Uterus (tissue), 2 donors: ENCODE data around the gene NAT8.
"Not testable (repeated sequence)": the region's sequence is repeated elsewhere in the genome, so short reads cannot be mapped to it uniquely, and the experiment has no call there.

ENCODE experiments used
- POLR2A ChIP-seq, 2 donors: fragments of 450-650 bp; IDR thresholded peaks; one replicate each; pipeline ENCODE4 v1.6.1; 2016; ENCODE audit warnings: antibody characterized with exemption in 2 of 2, mild to moderate bottlenecking in 1 of 2, moderate library complexity in 1 of 2
- TF ChIP-seq, protein P1 (sequence below), 4 experiments: fragments of 200-600 bp in 2 of 4; fragments of 450-650 bp in 2 of 4; sonication (generic) in 2 of 4; IDR thresholded peaks; one replicate each; pipeline ENCODE4 v1.5.1; 2016 to 2019; ENCODE audit warnings: antibody characterized with exemption in 4 of 4, mild to moderate bottlenecking in 2 of 4, moderate library complexity in 1 of 4

GRCh38 chr2:73624625-73625024, 17.6 kb downstream of the NAT8 start:
- TF ChIP-seq, protein P1, sequence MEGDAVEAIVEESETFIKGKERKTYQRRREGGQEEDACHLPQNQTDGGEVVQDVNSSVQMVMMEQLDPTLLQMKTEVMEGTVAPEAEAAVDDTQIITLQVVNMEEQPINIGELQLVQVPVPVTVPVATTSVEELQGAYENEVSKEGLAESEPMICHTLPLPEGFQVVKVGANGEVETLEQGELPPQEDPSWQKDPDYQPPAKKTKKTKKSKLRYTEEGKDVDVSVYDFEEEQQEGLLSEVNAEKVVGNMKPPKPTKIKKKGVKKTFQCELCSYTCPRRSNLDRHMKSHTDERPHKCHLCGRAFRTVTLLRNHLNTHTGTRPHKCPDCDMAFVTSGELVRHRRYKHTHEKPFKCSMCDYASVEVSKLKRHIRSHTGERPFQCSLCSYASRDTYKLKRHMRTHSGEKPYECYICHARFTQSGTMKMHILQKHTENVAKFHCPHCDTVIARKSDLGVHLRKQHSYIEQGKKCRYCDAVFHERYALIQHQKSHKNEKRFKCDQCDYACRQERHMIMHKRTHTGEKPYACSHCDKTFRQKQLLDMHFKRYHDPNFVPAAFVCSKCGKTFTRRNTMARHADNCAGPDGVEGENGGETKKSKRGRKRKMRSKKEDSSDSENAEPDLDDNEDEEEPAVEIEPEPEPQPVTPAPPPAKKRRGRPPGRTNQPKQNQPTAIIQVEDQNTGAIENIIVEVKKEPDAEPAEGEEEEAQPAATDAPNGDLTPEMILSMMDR (IDR thresholded peaks at IDR 0.05) = not testable (repeated sequence)
- not testable (repeated sequence) for TF ChIP-seq POLR2A (IDR thresholded peaks at IDR 0.05)
